Loucy (cell line): Measurements from ENCODE around the gene GYG2.
"Not testable (repeated sequence)": the region's sequence is repeated elsewhere in the genome, so short reads cannot be mapped to it uniquely, and the experiment has no call there.

Experiments
- H2AFZ ChIP-seq: fragments of 200-600 bp; sonication (generic); 2 replicates; pipeline ENCODE4 v1.6.0; 2016; ENCODE audit warnings: antibody characterized with exemption, mild to moderate bottlenecking, low read length, moderate library complexity
- H3F3A ChIP-seq: fragments of 200-600 bp; 2 replicates; pipeline ENCODE4 v1.6.0; 2016; ENCODE audit warnings: antibody characterized with exemption, low read depth, mild to moderate bottlenecking
- H3K27me3 ChIP-seq: fragments of 200-600 bp; sonication (generic); 2 replicates; pipeline ENCODE4 v1.6.1; 2014; ENCODE audit warnings: low read length, mild to moderate bottlenecking; ENCODE audit not compliant: insufficient read depth, poor library complexity, severe bottlenecking
- H3K36me3 ChIP-seq: fragments of 200-600 bp; sonication (generic); 2 replicates; pipeline ENCODE4 v1.6.1; 2016; ENCODE audit warnings: low read length; ENCODE audit not compliant: insufficient read depth
- H3K4me1 ChIP-seq: fragments of 200-600 bp; sonication (generic); 2 replicates; pipeline ENCODE4 v1.5.1; 2014; ENCODE audit warnings: low read length, mild to moderate bottlenecking; ENCODE audit not compliant: insufficient read depth, poor library complexity, severe bottlenecking
- H3K4me2 ChIP-seq: fragments of 200-600 bp; sonication (generic); 2 replicates; pipeline ENCODE4 v1.6.0; 2014; ENCODE audit warnings: antibody characterized with exemption, low read length, low read depth, mild to moderate bottlenecking; ENCODE audit not compliant: poor library complexity, severe bottlenecking
- H3K4me3 ChIP-seq: fragments of 200-600 bp; sonication (generic); 2 replicates; pipeline ENCODE4 v1.5.1; 2014; ENCODE audit warnings: low read length, mild to moderate bottlenecking, mixed read lengths; ENCODE audit not compliant: poor library complexity, severe bottlenecking
- H3K79me2 ChIP-seq: fragments of 200-600 bp; sonication (generic); 2 replicates; pipeline ENCODE4 v1.6.1; 2014; ENCODE audit warnings: low read length; ENCODE audit not compliant: insufficient read depth
- H3K9ac ChIP-seq: fragments of 200-600 bp; sonication (generic); 2 replicates; pipeline ENCODE4 v1.6.0; 2014; ENCODE audit warnings: mild to moderate bottlenecking, low read depth, low read length, moderate library complexity; ENCODE audit not compliant: poor library complexity, severe bottlenecking
- H3K9me2 ChIP-seq: fragments of 200-600 bp; sonication (generic); replicated peaks from 2 replicates; pipeline ENCODE4 v1.6.1; 2016; ENCODE audit warnings: low read depth, low read length, mixed read lengths
- H3K9me3 ChIP-seq: fragments of 200-600 bp; sonication (generic); 2 replicates; pipeline ENCODE4 v1.6.1; 2014; ENCODE audit warnings: mild to moderate bottlenecking, antibody characterized with exemption, low read length, low read depth; ENCODE audit not compliant: insufficient read depth
- H4K20me1 ChIP-seq: fragments of 200-600 bp; sonication (generic); 2 replicates; pipeline ENCODE4 v1.6.0; 2014; ENCODE audit warnings: antibody characterized with exemption, low read length, mild to moderate bottlenecking; ENCODE audit not compliant: insufficient read depth, poor library complexity, severe bottlenecking
- CTCF ChIP-seq: fragments of 200-600 bp; sonication (generic); conservative IDR thresholded peaks from 2 replicates; pipeline ENCODE4 v1.5.1; 2014; ENCODE audit warnings: mild to moderate bottlenecking, antibody characterized with exemption, low read length
- EZH2phosphoT487 ChIP-seq: fragments of 200-600 bp; IDR thresholded peaks from 2 replicates; pipeline ENCODE4 v1.6.1; 2018; ENCODE audit warnings: antibody characterized with exemption, mild to moderate bottlenecking, moderate library complexity, borderline replicate concordance

Gene GYG2

GRCh38 chrX:2892816-2893215 is 64.1 kb downstream of the GYG2 start:
- Histone ChIP-seq H3K79me2 (no peaks in the 10 kb centered on the region), H3K9me2 (no peaks in the 10 kb centered on the region), H3K36me3 (no peaks in the 10 kb centered on the region), H3K27me3 (no peaks in the 10 kb centered on the region), H3K9me3 (no peaks in the 10 kb centered on the region), H3K4me3 (no peak overlapping the region), H3K4me2 (no peak overlapping the region), H2AFZ (no peak overlapping the region), H3K9ac (no peak overlapping the region), H3K4me1 (no peaks in the 10 kb centered on the region), H4K20me1 (no peaks in the 10 kb centered on the region), H3F3A (no peaks in the 10 kb centered on the region)
- TF ChIP-seq CTCF (no peak), EZH2phosphoT487 (no peak)

DNA sequence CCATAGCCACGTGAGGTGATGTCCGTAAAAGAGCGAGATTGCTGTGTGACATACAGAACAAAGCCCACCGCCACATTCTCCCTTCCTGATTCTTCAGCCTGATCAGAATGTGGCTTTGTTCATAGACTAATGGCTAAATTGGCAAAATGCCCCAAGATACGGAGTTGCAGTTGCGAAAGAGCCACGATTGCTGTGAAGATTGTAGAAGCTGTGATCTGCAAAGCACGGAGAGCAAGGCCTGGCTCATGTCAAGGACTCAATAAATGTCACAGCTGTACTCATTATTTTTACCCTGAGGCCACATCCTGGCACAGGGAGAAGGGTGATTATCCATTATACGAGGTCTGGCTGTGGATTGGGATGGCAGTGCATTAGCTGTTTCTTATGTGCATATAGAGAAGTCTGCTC is 66.2 kb downstream of the GYG2 start:
- H3K27me3 ChIP-seq, result no peaks in the 10 kb centered on the region
- H3F3A ChIP-seq, result no peaks in the 10 kb centered on the region
- no peak overlapping the region for H3K4me3 ChIP-seq
- no peaks in the 10 kb centered on the region for H3K79me2 ChIP-seq
- no peaks in the 10 kb centered on the region for H3K4me1 ChIP-seq
- TF ChIP-seq CTCF, result no peak
- TF ChIP-seq EZH2phosphoT487, result no peak
- no peak overlapping the region for H3K4me2 ChIP-seq
- no peaks in the 10 kb centered on the region for H3K9me2 ChIP-seq
- no peaks in the 10 kb centered on the region for H3K9me3 ChIP-seq
- no peaks in the 10 kb centered on the region for H4K20me1 ChIP-seq
- H2AFZ ChIP-seq, result no peak overlapping the region
- H3K9ac ChIP-seq, result no peak overlapping the region
- H3K36me3 ChIP-seq, result no peaks in the 10 kb centered on the region

- H2AFZ ChIP-seq, result no peak overlapping the region
- H4K20me1 ChIP-seq, result no peaks in the 10 kb centered on the region
- H3K4me3 ChIP-seq, result no peak overlapping the region
- no peaks in the 10 kb centered on the region for H3K9me3 ChIP-seq
- no peaks in the 10 kb centered on the region for H3K79me2 ChIP-seq
- H3K36me3 ChIP-seq, result no peaks in the 10 kb centered on the region
- H3K4me1 ChIP-seq, result no peaks in the 10 kb centered on the region
- no peaks in the 10 kb centered on the region for H3F3A ChIP-seq
- no peaks in the 10 kb centered on the region for H3K27me3 ChIP-seq
- TF ChIP-seq CTCF, result no peak
- no peaks in the 10 kb centered on the region for H3K9me2 ChIP-seq
- H3K9ac ChIP-seq, result no peak overlapping the region
- no peak overlapping the region for H3K4me2 ChIP-seq
Observed at GRCh38 chrX:2897311-2897689, 68.6 kb downstream of the GYG2 start.

DNA sequence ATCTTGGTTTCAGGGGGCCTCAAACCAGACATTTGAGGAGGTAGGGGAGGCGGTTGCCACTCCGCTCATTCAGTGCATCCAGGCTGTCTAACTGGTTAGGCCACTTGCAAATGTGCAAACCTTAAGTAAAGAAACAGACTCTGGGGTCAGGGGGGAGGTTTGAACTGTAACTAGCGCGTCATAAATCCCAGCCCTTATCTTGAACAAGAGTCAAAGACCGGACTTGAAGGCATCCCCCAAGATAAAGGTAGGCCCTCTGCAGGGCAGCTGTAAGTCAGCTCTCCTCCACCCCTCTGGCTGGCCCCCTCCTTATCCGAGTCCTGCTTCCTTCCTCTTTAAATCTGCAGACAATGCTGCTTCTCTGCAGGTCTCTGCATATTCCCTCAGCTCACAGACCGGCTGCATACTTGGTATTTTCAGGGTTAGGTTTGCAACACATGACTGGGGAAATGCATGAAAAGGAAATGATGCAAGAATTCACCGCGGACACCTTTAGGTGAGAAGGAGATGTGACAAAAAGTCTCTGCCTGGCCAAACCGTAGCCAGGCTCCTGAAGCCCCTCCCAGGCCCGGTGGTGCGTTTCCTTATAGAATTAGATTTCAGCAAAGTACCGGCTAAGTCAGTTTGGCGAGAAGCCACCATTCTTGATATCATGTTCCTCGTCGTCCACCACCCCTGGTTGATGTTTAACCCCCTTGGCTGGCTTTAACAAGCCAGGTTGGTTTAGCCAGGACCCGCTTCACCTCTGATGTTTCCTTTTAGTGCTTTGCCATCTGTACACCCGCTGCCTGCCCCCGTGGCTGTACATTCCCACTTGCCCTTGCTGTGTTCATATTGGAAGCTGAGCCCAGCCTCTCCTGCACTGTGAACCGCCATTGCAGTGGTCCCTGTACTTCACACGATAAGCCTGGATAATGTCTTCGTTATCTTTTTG is 69.2 kb downstream of the GYG2 start:
- H3K9me3 ChIP-seq, H3K36me3 ChIP-seq, H3F3A ChIP-seq, H3K27me3 ChIP-seq, H2AFZ ChIP-seq, H3K9ac ChIP-seq, H3K4me2 ChIP-seq, H3K4me1 ChIP-seq, H4K20me1 ChIP-seq, H3K79me2 ChIP-seq, H3K9me2 ChIP-seq, H3K4me3 ChIP-seq: not testable (repeated sequence)
